ENCODE measurements around the gene ABCG1. TPM values are rescaled to one million over a fixed set of nuclear protein-coding genes. Genes with fewer than 3 reads are reported as not detected.
A peak's percentile ranks its signal among the peaks of the same experiment; 100 is the strongest.

Gene ABCG1
- total and polyA plus RNA-seq, 2 of the 4 experiments (the other 2 are of a cell fraction) = 0.19 to 0.36 TPM

GRCh38 chr21:42277593-42277992 is 58.7 kb downstream of the ABCG1 start:
- Histone ChIP-seq H2AFZ (replicated peaks; ENCODE audit: low read length, poor library complexity) (no peak overlapping the region), H3K9ac (ENCODE audit: low read depth, low read length) (no peak overlapping the region), H3K4me3 (ENCODE audit: insufficient read depth, low read depth, low read length) (no peak overlapping the region), H4K91ac (ENCODE audit: insufficient read depth, low read depth, low read length) (peak overlapping the region; percentile 4; the same call in 1 of the 2 replicates), H2BK120ac (ENCODE audit: low read depth, low read length) (peak overlapping the region; percentile 42), H3K36me3 (ENCODE audit: control insufficient read depth, insufficient read depth, low read length) (peaks cover 19% of the 10 kb centered on the region; the same call in 1 of the 2 replicates), H3K9me1 (ENCODE audit: insufficient read depth, low read length) (peaks cover 4% of the 10 kb centered on the region; the same call in 1 of the 2 replicates), H3K4ac (ENCODE audit: low read depth, low read length) (peak overlapping the region; percentile 45), H2BK5ac (ENCODE audit: low read depth, low read length, poor library complexity, severe bottlenecking) (no peak overlapping the region), H2AK5ac (ENCODE audit: low read depth, low read length) (peak overlapping the region; percentile 39; the same call in 1 of the 2 replicates), H2BK15ac (ENCODE audit: low read depth, low read length) (no peak overlapping the region), H4K8ac (ENCODE audit: low read depth in 2 of 2, low read length in 2 of 2) (peak overlapping the region in 1 of 2 experiments; percentile 46; a peak in 1 of 4 replicates), H3K27ac (ENCODE audit: insufficient read depth, low read length) (no peak overlapping the region), H3K27me3 (ENCODE audit: control insufficient read depth, insufficient read depth, low read length) (no peaks in the 10 kb centered on the region), H4K20me1 (ENCODE audit: insufficient read depth, low read length) (no peaks in the 10 kb centered on the region), H4K5ac (ENCODE audit: low read depth, low read length) (no peak overlapping the region), H3K56ac (ENCODE audit: extremely low read depth, insufficient read depth, low read length) (no peak overlapping the region), H2BK20ac (ENCODE audit: low read depth, low read length) (0 out of 2 replicates have a peak overlapping the region, but pooled peaks have one; percentile 39), H3K23ac (ENCODE audit: low read depth, low read length) (no peak overlapping the region), H3K9me3 (ENCODE audit: control insufficient read depth, insufficient read depth, low read length) (no peaks in the 10 kb centered on the region), H2AK9ac (replicated peaks; ENCODE audit: low read depth, low read length, poor library complexity) (no peak overlapping the region), H3K18ac (ENCODE audit: low read depth, low read length) (no peak overlapping the region; the same call in 1 of the 2 replicates), H3K4me2 (ENCODE audit: low read depth, low read length) (no peak overlapping the region; the same call in 1 of the 2 replicates), H3K14ac (replicated peaks; ENCODE audit: low read depth, low read length) (no peak overlapping the region), H3K79me1 (ENCODE audit: low read depth in 1 of 2, low read length in 2 of 2) (no peaks in the 10 kb centered on the region), H3K4me1 (ENCODE audit: control insufficient read depth, insufficient read depth, low read length) (peaks cover 8% of the 10 kb centered on the region; the same call in 1 of the 2 replicates)
- WGBS, 2 experiments (ENCODE audit: extremely low coverage in 2 of 2, insufficient read length in 1 of 2) = no CpG with 5 or more reads among the region's 4 CpGs
- ATAC-seq (ENCODE audit: low read depth) = peak; percentile 59; the same call in 1 of the 2 replicates
- ChIA-PET POLR2A (ENCODE audit: unreplicated experiment) (no interaction called here), CTCF (no interaction called here)
- dilution Hi-C loops (cut with HindIII; ENCODE audit: low sequenced_read_pairs, unreplicated experiment) (no loop called here), intact Hi-C loops (cut with micrococcal nuclease) (no loop called here), in situ Hi-C loops (cut with MboI; ENCODE audit: low sequenced_read_pairs) (no loop called here)
- TF ChIP-seq MXI1 (IDR thresholded peaks at IDR 0.05; ENCODE audit: borderline replicate concordance, low read depth, low read length) (no peak), CHD1 (IDR thresholded peaks at IDR 0.05; ENCODE audit: low read depth, low read length) (no peak), FOS (IDR thresholded peaks at IDR 0.05; ENCODE audit: low read depth, low read length) (no peak), CTCF (conservative IDR thresholded peaks at IDR 0.05; ENCODE audit: low read depth, low read length) (no peak), MAFK (IDR thresholded peaks at IDR 0.05; ENCODE audit: low read depth, low read length) (no peak), CEBPB (IDR thresholded peaks at IDR 0.05; ENCODE audit: low read depth, low read length) (no peak), NFE2L2 (IDR thresholded peaks at IDR 0.05; ENCODE audit: low read depth, low read length) (no peak), RCOR1 (IDR thresholded peaks at IDR 0.05; ENCODE audit: insufficient replicate concordance, low read length) (no peak), BHLHE40 (IDR thresholded peaks at IDR 0.05; ENCODE audit: low read depth, low read length) (no peak), POLR2A (IDR thresholded peaks at IDR 0.05; ENCODE audit: low read depth, low read length) (no peak), MAZ (IDR thresholded peaks at IDR 0.05; ENCODE audit: borderline replicate concordance, low read depth, low read length) (no peak), RFX5 (IDR thresholded peaks at IDR 0.05; ENCODE audit: low read depth, low read length) (no peak), RAD21 (IDR thresholded peaks at IDR 0.05; ENCODE audit: low read length) (no peak), SMC3 (IDR thresholded peaks at IDR 0.05; ENCODE audit: low read depth, low read length) (no peak)
- TF ChIP-seq, protein P1, sequence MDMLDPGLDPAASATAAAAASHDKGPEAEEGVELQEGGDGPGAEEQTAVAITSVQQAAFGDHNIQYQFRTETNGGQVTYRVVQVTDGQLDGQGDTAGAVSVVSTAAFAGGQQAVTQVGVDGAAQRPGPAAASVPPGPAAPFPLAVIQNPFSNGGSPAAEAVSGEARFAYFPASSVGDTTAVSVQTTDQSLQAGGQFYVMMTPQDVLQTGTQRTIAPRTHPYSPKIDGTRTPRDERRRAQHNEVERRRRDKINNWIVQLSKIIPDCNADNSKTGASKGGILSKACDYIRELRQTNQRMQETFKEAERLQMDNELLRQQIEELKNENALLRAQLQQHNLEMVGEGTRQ (IDR thresholded peaks at IDR 0.05; ENCODE audit: low read depth, low read length) = no peak
- TF ChIP-seq, protein P2, sequence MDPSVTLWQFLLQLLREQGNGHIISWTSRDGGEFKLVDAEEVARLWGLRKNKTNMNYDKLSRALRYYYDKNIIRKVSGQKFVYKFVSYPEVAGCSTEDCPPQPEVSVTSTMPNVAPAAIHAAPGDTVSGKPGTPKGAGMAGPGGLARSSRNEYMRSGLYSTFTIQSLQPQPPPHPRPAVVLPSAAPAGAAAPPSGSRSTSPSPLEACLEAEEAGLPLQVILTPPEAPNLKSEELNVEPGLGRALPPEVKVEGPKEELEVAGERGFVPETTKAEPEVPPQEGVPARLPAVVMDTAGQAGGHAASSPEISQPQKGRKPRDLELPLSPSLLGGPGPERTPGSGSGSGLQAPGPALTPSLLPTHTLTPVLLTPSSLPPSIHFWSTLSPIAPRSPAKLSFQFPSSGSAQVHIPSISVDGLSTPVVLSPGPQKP (IDR thresholded peaks at IDR 0.05; ENCODE audit: borderline replicate concordance, low read depth, low read length) = no peak
- peak; percentile 39 for DNase-seq
- BruUV-seq (replicated peaks) = no TSS peak
